CD4-positive, CD25-positive, alpha-beta regulatory T cell (primary cell): ENCODE data around the gene SRP68. TPM values are rescaled to one million over a fixed set of nuclear protein-coding genes. Genes with fewer than 3 reads are reported as not detected.

Experiments
- ATAC-seq, 2 donors: fragments of 150-1000 bp; cut with Tn5 transposase; one replicate each; pipeline ENCODE4 v1.10.0; 2021; ENCODE audit warnings: low read depth in 2 of 2, moderate number of reproducible peaks in 2 of 2, moderate library complexity in 1 of 2
- DNase-seq, 3 donors: peaks; one replicate each; pipeline versions ENCODE4 v3.0.0 to v3.0.0-alpha.2; 2012 to 2022; ENCODE audit warnings: mixed read lengths in 1 of 3
- H3K27ac ChIP-seq: one replicate; pipeline ENCODE4 v1.7.0; 2013; ENCODE audit warnings: mild to moderate bottlenecking, low read length; ENCODE audit not compliant: insufficient read depth, poor library complexity, severe bottlenecking
- H3K27me3 ChIP-seq: one replicate; pipeline ENCODE4 v1.7.0; 2013; ENCODE audit warnings: low read length; ENCODE audit not compliant: control insufficient read depth, insufficient read depth
- H3K36me3 ChIP-seq: one replicate; pipeline ENCODE4 v1.7.0; 2013; ENCODE audit warnings: mild to moderate bottlenecking, low read length, moderate library complexity; ENCODE audit not compliant: control insufficient read depth, insufficient read depth
- H3K4me1 ChIP-seq: 2 replicates; pipeline ENCODE4 v1.7.0; 2013; ENCODE audit warnings: mild to moderate bottlenecking, low read length; ENCODE audit not compliant: insufficient read depth, control insufficient read depth, poor library complexity, severe bottlenecking
- H3K4me3 ChIP-seq: one replicate; pipeline ENCODE4 v1.7.0; 2013; ENCODE audit warnings: low read depth, mild to moderate bottlenecking, low read length, moderate library complexity
- H3K9me3 ChIP-seq, 2 experiments: 1 replicate in 1 of 2; 2 replicates in 1 of 2; pipeline ENCODE4 v1.7.0; 2013; ENCODE audit warnings: low read length in 2 of 2, mild to moderate bottlenecking in 1 of 2, moderate library complexity in 1 of 2; ENCODE audit not compliant: control insufficient read depth in 2 of 2
- H3K27ac Mint-ChIP-seq, 3 donors: one replicate each; pipeline ENCODE4 v1.8.0; 2020 to 2022; ENCODE audit warnings: mild to moderate bottlenecking in 3 of 3, mixed read lengths in 3 of 3, moderate library complexity in 2 of 3
- H3K27me3 Mint-ChIP-seq: one replicate; pipeline ENCODE4 v1.8.0; 2022; ENCODE audit warnings: mild to moderate bottlenecking, mixed read lengths
- H3K36me3 Mint-ChIP-seq: one replicate; pipeline ENCODE4 v1.8.0; 2020; ENCODE audit warnings: mixed read lengths
- H3K4me1 Mint-ChIP-seq, 4 donors: one replicate each; pipeline ENCODE4 v1.8.0; 2020 to 2022; ENCODE audit warnings: mixed read lengths in 4 of 4, mild to moderate bottlenecking in 1 of 4
- H3K4me3 Mint-ChIP-seq, 4 donors: one replicate each; pipeline ENCODE4 v1.8.0; 2020 to 2022; ENCODE audit warnings: mild to moderate bottlenecking in 4 of 4, mixed read lengths in 4 of 4, moderate library complexity in 3 of 4
- H3K9me3 Mint-ChIP-seq, 7 donors: one replicate each; pipeline ENCODE4 v1.8.0; 2020 to 2022; ENCODE audit warnings: mixed read lengths in 7 of 7, mild to moderate bottlenecking in 3 of 7, moderate library complexity in 2 of 7
- polyA plus RNA-seq, 4 donors: library from polyadenylated mRNA; unstranded; fragments of 300-500 nt; fragmentation: Illumina TruSeq; gene quantifications; one replicate each; pipeline ENCODE4 v1.2.3, GENCODE V29; 2021
- total RNA-seq: library from RNA; stranded (reverse); gene quantifications from one replicate; pipeline ENCODE4 v1.2.3, GENCODE V29; 2022

The SRP68 gene
- total and polyA plus RNA-seq, 5 donors from 2014 or later: 68.8 to 81.0 (median 71.9) TPM

GRCh38 chr17:76082326-76083251, 10.3 kb upstream of the SRP68 start:
- Histone ChIP-seq H3K4me1 (peaks cover 14% of the 10 kb centered on the region), H3K36me3 (peaks cover 44% of the 10 kb centered on the region), H3K4me3 (no peak overlapping the region), H3K27ac (no peak overlapping the region), H3K27me3 (peaks cover under 1% of the 10 kb centered on the region), H3K9me3 (no peaks in the 10 kb centered on the region)
- Mint-ChIP-seq H3K36me3 (peaks cover 19% of the 10 kb centered on the region), H3K4me1 (peaks cover 0 to 22% (median 0%) of the 10 kb centered on the region in 4 donors), H3K27ac (peak overlapping the region in 1 of 3 donors; percentile 79), H3K4me3 (peak overlapping the region in 1 of 4 donors; percentile 15), H3K9me3 (peaks cover 0 to 1% (median 0%) of the 10 kb centered on the region in 7 donors), H3K27me3 (peaks cover 16% of the 10 kb centered on the region)
- no peak for ATAC-seq
- DNase-seq: no peak

DNA sequence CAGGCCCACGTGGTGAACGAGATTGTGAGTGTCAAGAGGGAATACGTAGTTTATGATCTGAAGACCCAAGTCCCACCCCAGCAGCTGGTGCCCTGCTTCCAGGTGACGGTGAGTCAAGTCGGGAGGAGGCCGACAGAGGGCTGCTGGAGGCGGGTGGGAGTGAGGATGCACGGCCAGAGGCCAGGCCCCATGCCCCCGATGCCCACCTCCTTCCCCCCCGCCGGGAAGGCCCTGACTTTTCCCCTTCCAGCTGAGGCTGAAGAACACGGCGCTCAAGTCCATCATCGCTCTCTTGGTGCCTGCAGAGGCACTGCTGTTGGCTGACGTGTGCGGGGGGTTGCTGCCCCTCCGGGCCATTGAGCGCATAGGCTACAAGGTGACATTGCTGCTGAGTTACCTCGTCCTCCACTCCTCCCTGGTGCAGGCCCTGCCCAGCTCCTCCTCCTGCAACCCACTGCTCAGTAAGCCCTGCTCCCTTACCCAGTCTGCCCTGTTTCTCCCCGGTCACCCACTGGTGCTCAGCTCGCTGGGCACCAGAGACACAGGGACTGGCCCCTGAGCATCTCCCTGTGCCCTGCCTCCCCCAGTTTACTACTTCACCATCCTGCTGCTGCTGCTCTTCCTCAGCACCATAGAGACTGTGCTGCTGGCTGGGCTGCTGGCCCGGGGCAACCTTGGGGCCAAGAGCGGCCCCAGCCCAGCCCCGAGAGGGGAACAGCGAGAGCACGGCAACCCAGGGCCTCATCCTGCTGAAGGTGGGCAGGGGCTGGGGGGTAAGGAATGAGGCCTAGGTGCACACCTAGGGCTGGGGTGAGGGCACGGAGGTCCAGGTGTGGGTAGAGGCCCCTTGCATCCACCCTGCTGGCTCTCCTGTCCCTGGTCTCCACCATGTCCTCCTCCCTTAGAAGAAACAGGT, 9.2 kb upstream of the SRP68 start:
- DNase-seq (no peak), ATAC-seq (no peak)
- Mint-ChIP-seq H3K4me3 (no peak overlapping the region), H3K4me1 (peaks cover 0 to 33% (median 2%) of the 10 kb centered on the region in 4 donors), H3K9me3 (no peaks in the 10 kb centered on the region), H3K27ac (peak overlapping the region in 2 of 3 donors; percentile 2 to 80), H3K27me3 (peaks cover 26% of the 10 kb centered on the region), H3K36me3 (peaks cover 15% of the 10 kb centered on the region)
- no peaks in the 10 kb centered on the region for H3K9me3 ChIP-seq
- H3K27ac ChIP-seq: no peak overlapping the region
- no peak overlapping the region for H3K4me3 ChIP-seq
- peaks cover 24% of the 10 kb centered on the region for H3K4me1 ChIP-seq
- H3K36me3 ChIP-seq: peaks cover 36% of the 10 kb centered on the region
- peaks cover 2% of the 10 kb centered on the region for H3K27me3 ChIP-seq

GRCh38 chr17:76080768-76081287, 8.5 kb upstream of the SRP68 start:
- Histone ChIP-seq H3K36me3 (peaks cover 29% of the 10 kb centered on the region), H3K27ac (no peak overlapping the region), H3K4me3 (no peak overlapping the region), H3K9me3 (no peaks in the 10 kb centered on the region), H3K4me1 (peaks cover 31% of the 10 kb centered on the region), H3K27me3 (peaks cover 3% of the 10 kb centered on the region)
- peaks cover 14% of the 10 kb centered on the region for H3K36me3 Mint-ChIP-seq
- ATAC-seq (no peak), DNase-seq (no peak)
- H3K4me3 Mint-ChIP-seq: no peak overlapping the region
- H3K4me1 Mint-ChIP-seq: peaks cover 0 to 39% (median 4%) of the 10 kb centered on the region in 4 donors
- H3K27ac Mint-ChIP-seq: peak overlapping the region in 1 of 3 donors; percentile 59
- H3K9me3 Mint-ChIP-seq: no peaks in the 10 kb centered on the region
- peaks cover 34% of the 10 kb centered on the region for H3K27me3 Mint-ChIP-seq

DNA sequence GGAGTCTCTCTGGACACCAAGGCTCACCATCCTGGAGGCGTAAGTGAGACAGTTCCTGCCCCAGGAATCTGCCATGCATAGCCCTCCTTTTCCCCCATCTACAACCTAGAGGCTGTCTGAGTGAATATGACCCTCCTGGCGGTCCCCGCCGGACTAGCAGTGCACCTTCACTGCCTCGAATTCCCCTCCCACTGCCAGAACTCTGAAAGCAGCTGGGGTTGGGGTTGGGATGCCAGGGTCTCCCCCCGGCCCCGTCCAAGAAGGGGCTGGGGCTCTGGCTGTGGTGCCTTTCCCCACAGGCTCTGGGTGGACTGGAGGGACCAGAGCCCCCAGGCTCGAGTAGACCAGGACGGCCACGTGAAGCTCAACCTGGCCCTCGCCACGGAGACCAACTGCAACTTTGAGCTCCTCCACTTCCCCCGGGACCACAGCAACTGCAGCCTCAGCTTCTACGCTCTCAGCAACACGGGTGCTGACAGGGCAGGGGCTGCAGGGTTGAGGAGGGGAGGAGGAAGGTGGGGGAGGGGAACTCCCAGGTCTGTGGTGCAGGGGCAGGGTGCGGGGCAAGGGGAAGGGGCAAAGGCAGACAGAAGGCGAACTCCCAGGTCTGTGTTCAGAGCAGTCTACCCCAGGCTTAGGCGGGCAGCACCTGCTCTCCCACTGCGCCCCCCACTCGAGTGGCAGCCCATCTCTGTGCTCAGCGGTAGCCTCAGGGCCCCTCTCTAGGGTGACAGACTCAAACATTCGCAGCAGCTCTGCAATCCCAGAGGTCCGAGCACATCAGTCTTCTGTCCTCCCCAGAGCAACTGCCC, 7.8 kb upstream of the SRP68 start:
- DNase-seq (no peak), ATAC-seq (no peak)
- H3K27ac ChIP-seq: no peak overlapping the region
- no peak overlapping the region for H3K4me3 ChIP-seq
- peaks cover 38% of the 10 kb centered on the region for H3K4me1 ChIP-seq
- H3K36me3 Mint-ChIP-seq: peaks cover 11% of the 10 kb centered on the region
- H3K9me3 Mint-ChIP-seq: no peaks in the 10 kb centered on the region
- H3K9me3 ChIP-seq: no peaks in the 10 kb centered on the region
- peak overlapping the region in 2 of 3 donors; percentile 67 to 71 for H3K27ac Mint-ChIP-seq
- no peak overlapping the region for H3K4me3 Mint-ChIP-seq
- H3K27me3 Mint-ChIP-seq: peaks cover 40% of the 10 kb centered on the region
- H3K36me3 ChIP-seq: peaks cover 24% of the 10 kb centered on the region
- H3K27me3 ChIP-seq: peaks cover 10% of the 10 kb centered on the region
- H3K4me1 Mint-ChIP-seq: peaks cover 0 to 45% (median 7%) of the 10 kb centered on the region in 4 donors

- H3K4me3 ChIP-seq: no peak overlapping the region
- H3K27me3 ChIP-seq: peaks cover 10% of the 10 kb centered on the region
- no peak overlapping the region for H3K27ac ChIP-seq
- peak overlapping the region in 2 of 4 donors; percentile 28 to 69 for H3K4me3 Mint-ChIP-seq
- DNase-seq (no peak), ATAC-seq (no peak)
- H3K36me3 Mint-ChIP-seq: peaks cover 8% of the 10 kb centered on the region
- H3K4me1 Mint-ChIP-seq: peaks cover 0 to 49% (median 11%) of the 10 kb centered on the region in 4 donors
- peaks cover 0 to 1% (median 0%) of the 10 kb centered on the region in 7 donors for H3K9me3 Mint-ChIP-seq
- H3K4me1 ChIP-seq: peaks cover 44% of the 10 kb centered on the region
- no peaks in the 10 kb centered on the region for H3K9me3 ChIP-seq
- H3K27ac Mint-ChIP-seq: peak overlapping the region in 2 of 3 donors; percentile 67 to 71
- H3K27me3 Mint-ChIP-seq: peaks cover 43% of the 10 kb centered on the region
- H3K36me3 ChIP-seq: peaks cover 17% of the 10 kb centered on the region
These were observed 7.2 kb upstream of the SRP68 start for GRCh38 chr17:76079535-76079955.

DNA sequence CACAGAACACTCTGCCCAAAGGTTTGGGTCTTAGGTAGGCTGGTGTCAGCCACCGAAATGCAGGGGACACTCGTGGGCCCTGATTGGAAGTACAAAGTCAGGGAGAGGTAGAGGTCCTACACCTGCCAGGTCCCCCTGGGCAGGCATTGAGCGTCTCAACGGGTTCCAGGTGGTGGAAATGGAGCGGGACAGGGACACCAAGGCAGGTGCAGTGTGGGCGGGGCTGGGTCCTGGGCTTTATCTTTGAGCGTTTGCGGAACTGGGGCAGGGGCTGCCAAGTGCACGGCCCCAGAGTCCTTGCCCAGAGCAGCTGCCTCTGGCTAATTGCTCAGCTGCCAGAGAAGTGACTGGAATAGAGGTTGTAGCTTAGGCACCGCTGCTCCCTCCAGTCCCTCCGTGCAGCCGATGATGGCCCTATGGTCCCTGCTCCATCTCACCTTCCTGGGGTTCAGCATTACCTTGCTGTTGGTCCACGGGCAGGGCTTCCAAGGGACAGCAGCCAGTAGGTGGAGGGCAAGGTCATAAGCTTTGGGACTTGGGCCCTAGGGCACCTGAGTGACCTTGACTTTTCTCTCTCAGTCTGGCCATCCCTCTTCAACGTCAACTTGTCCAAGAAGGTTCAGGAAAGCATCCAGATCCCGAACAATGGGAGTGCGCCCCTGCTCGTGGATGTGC, 6.7 kb upstream of the SRP68 start, which contains the start of gene ZACN:
Gene ZACN, plus strand, starts transcription at position 323 of the 675 bp plus-strand sequence. Its CDS starts 83 bp downstream, at position 406.
- no peak for DNase-seq
- Histone ChIP-seq H3K4me1 (peaks cover 50% of the 10 kb centered on the region), H3K9me3 (no peaks in the 10 kb centered on the region), H3K36me3 (peaks cover 12% of the 10 kb centered on the region), H3K27me3 (peaks cover 10% of the 10 kb centered on the region), H3K4me3 (no peak within 1 kb of the TSS), H3K27ac (no peak within 1 kb of the TSS)
- Mint-ChIP-seq H3K27ac (peak within 1 kb of the TSS in 2 of 3 donors; percentile 67 to 71), H3K36me3 (peaks cover 3% of the 10 kb centered on the region), H3K4me1 (peaks cover 0 to 50% (median 11%) of the 10 kb centered on the region in 4 donors), H3K9me3 (peaks cover 0 to 1% (median 0%) of the 10 kb centered on the region in 7 donors), H3K4me3 (peak within 1 kb of the TSS in 2 of 4 donors; percentile 28 to 69), H3K27me3 (peaks cover 42% of the 10 kb centered on the region)
- ATAC-seq: no peak
